Measurements from ENCODE around the gene SRRM2. TPM values are rescaled to one million over a fixed set of nuclear protein-coding genes. Genes with fewer than 3 reads are reported as not detected.

SRRM2 gene
- total and polyA plus RNA-seq, 8 donors = 536 to 710 (median 632) TPM

GRCh38 chr16:2810651-2811050 is 58.2 kb downstream of the SRRM2 start:
- no peaks in the 10 kb centered on the region for H3K9me3 ChIP-seq
- H3K4me1 ChIP-seq = no peaks in the 10 kb centered on the region
- peak in 1 of 4 donors; percentile 10 for DNase-seq
- H3K4me3 ChIP-seq = no peak overlapping the region
- H3K27ac ChIP-seq = no peak overlapping the region
- TF ChIP-seq CTCF (IDR thresholded peaks at IDR 0.05) = no peak
- H3K36me3 ChIP-seq = no peaks in the 10 kb centered on the region
- H3K27me3 ChIP-seq = peaks cover 0 to 54% of the 10 kb centered on the region in 2 donors
- intact Hi-C loops (cut with DNase I) = no loop called here
- no peak for ATAC-seq

DNA sequence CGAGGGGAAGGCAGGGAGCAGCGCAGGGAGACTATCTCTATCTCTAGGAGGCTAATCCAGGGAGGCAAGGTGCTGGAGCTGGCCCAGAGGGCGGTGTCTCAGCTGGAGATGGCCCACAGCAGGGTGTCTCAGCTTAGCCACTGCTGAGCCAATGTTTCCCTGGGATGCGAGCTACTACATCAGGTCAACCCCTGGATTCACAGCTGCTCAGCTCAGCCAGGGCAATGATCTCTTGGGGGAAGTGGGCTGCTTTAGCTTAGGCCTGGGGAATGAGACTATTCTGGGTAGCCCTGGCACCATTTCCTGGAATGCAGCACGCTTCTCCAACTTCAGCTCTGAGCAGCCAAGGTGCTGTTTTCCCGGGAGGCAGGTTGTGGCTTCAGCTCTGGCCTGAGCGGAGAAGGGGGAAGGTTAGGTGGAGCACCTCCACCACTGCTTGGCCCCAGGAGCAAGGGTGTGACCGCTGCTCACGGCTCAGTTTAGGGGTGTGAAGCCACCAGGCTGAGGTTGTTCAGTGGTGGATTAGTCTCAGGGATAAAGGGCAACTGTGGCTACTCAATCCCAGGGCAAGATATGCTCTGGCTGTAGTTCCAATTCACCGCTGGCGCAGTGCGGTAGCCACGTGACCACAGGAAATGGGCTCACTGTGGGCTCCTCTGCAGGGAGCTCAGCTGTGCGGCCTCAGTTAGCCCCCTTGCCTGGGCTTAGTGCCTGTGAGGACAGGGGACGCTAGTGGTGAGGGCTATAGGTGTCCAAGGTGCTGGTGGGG is 59.4 kb downstream of the SRRM2 start:
- no peak overlapping the region for H3K4me3 ChIP-seq
- no peaks in the 10 kb centered on the region for H3K4me1 ChIP-seq
- ATAC-seq = no peak
- H3K9me3 ChIP-seq = no peaks in the 10 kb centered on the region
- TF ChIP-seq CTCF (IDR thresholded peaks at IDR 0.05) = no peak
- H3K27ac ChIP-seq = no peak overlapping the region
- peak in 1 of 4 donors; percentile 41 for DNase-seq
- H3K36me3 ChIP-seq = no peaks in the 10 kb centered on the region
- intact Hi-C loops (cut with DNase I) = no loop called here
- peaks cover 0 to 62% of the 10 kb centered on the region in 2 donors for H3K27me3 ChIP-seq

- ATAC-seq (no peak), DNase-seq (no peak)
- Histone ChIP-seq H3K4me3 (no peak overlapping the region), H3K27me3 (peaks cover 0 to 70% of the 10 kb centered on the region in 2 donors), H3K4me1 (no peaks in the 10 kb centered on the region), H3K27ac (no peak overlapping the region), H3K36me3 (no peaks in the 10 kb centered on the region), H3K9me3 (no peaks in the 10 kb centered on the region)
- intact Hi-C loops (cut with DNase I) = no loop called here
- no peak for TF ChIP-seq CTCF (IDR thresholded peaks at IDR 0.05)
These were observed 61.4 kb downstream of the SRRM2 start for GRCh38 chr16:2813771-2814221.

DNA sequence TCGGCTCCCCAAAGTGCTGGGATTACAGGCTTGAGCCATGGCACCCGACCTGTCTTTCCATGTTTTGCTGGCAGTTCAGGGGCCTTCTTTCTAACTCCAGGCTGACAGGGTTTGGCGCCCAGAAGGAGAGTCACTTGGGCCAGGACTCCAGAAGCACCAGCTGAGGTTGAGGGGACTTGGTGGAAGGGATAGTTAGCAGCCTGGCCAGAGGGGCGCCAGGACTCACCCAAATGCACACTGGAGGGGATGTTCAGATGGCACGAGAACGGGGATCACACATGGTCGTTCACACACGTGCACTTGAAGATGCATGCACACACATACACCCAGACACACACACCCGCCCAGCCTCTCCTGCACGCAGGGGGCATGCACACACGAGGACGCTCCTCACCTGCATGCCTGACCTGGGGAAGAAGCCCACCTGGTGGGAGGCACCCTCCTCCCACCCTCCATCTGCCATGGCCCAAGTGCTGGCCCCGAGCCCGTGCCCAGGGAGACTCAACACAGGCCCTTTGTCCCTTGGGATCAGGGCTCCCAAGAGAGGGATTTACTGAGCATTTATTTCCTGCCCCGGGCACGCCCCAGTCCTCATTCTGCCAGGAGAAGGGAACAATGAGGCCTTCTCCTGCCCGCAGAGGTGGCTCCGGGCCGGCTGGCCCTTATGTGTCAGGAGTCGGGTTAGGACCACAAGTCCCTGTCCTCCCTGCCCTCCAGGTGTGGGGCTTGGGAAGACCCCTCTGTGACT is 62.3 kb downstream of the SRRM2 start:
- TF ChIP-seq CTCF (IDR thresholded peaks at IDR 0.05) = no peak
- H3K36me3 ChIP-seq = no peaks in the 10 kb centered on the region
- no peak overlapping the region for H3K27ac ChIP-seq
- no peak overlapping the region for H3K4me3 ChIP-seq
- DNase-seq = no peak
- no peak for ATAC-seq
- intact Hi-C loops (cut with DNase I) = no loop called here
- H3K27me3 ChIP-seq = peaks cover 0 to 75% of the 10 kb centered on the region in 2 donors
- no peaks in the 10 kb centered on the region for H3K9me3 ChIP-seq
- no peaks in the 10 kb centered on the region for H3K4me1 ChIP-seq

DNA sequence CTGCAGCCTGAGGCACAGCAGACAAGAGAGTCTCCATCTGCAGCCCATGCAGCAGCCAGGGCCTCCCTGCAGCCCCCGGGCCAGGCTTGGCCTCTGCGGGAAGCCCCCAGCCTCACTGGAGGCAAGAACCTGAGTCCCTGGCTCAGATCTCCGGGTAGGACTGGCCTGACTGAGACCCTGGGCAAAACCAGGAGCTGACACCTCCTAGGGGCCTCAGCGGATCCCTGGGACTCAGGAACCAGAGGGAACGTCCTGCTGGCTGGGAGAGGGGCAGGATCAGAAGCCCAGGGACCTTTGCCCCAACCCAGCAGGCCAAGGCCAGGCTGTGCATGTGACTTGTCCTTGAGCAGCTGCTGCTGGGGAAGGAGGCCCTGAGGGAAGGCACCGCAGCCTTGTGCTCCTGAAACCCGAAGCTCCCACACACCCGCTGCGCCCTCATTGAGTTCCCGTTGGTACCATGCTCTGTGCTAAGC is 62.9 kb downstream of the SRRM2 start:
- intact Hi-C loops (cut with DNase I) = no loop called here
- ATAC-seq = no peak
- H3K27ac ChIP-seq = no peak overlapping the region
- H3K27me3 ChIP-seq = peaks cover 0 to 81% of the 10 kb centered on the region in 2 donors
- H3K4me3 ChIP-seq = no peak overlapping the region
- H3K36me3 ChIP-seq = no peaks in the 10 kb centered on the region
- H3K4me1 ChIP-seq = no peaks in the 10 kb centered on the region
- H3K9me3 ChIP-seq = no peaks in the 10 kb centered on the region
- no peak for TF ChIP-seq CTCF (IDR thresholded peaks at IDR 0.05)
- no peak for DNase-seq

Data from left lung (tissue), 10 donors.